Hepatocyte (in vitro differentiated cells): ENCODE results near the gene CPOX. TPM values are rescaled to one million over a fixed set of nuclear protein-coding genes. Genes with fewer than 3 reads are reported as not detected.

Experiments
- DNase-seq: peaks from one replicate; pipeline ENCODE4 v3.0.0-alpha.2; 2016; ENCODE audit warnings: low spot score
- H2AFZ ChIP-seq: fragments of 200-600 bp; sonication (generic); 2 replicates; pipeline ENCODE4 v1.6.0; 2016; ENCODE audit warnings: antibody characterized with exemption, mild to moderate bottlenecking
- H3K27ac ChIP-seq: fragments of 200-600 bp; sonication (generic); 2 replicates; pipeline ENCODE4 v1.5.1; 2016; ENCODE audit warnings: mild to moderate bottlenecking
- H3K27me3 ChIP-seq: fragments of 200-600 bp; sonication (generic); 2 replicates; pipeline ENCODE4 v1.6.1; 2016
- H3K36me3 ChIP-seq: fragments of 200-600 bp; sonication (generic); replicated peaks from 2 replicates; pipeline ENCODE4 v1.5.1; 2016; ENCODE audit warnings: low read depth; ENCODE audit not compliant: insufficient read depth
- H3K4me1 ChIP-seq: fragments of 200-600 bp; sonication (generic); 2 replicates; pipeline ENCODE4 v1.5.1; 2016; ENCODE audit warnings: mild to moderate bottlenecking, moderate library complexity; ENCODE audit not compliant: insufficient read depth
- H3K4me2 ChIP-seq: fragments of 200-600 bp; sonication (generic); 2 replicates; pipeline ENCODE4 v1.6.0; 2016
- H3K4me3 ChIP-seq: fragments of 200-600 bp; sonication (generic); 2 replicates; pipeline ENCODE4 v1.5.1; 2016; ENCODE audit warnings: mild to moderate bottlenecking
- H3K79me2 ChIP-seq: fragments of 200-600 bp; sonication (generic); 2 replicates; pipeline ENCODE4 v1.6.0; 2017; ENCODE audit warnings: mild to moderate bottlenecking
- H3K9me2 ChIP-seq: fragments of 200-600 bp; sonication (generic); replicated peaks from 2 replicates; pipeline ENCODE4 v1.6.0; 2017; ENCODE audit warnings: mild to moderate bottlenecking; ENCODE audit not compliant: insufficient read depth
- H3K9me3 ChIP-seq: fragments of 200-600 bp; sonication (generic); 2 replicates; pipeline ENCODE4 v1.5.1; 2016; ENCODE audit warnings: low read depth, mild to moderate bottlenecking
- H4K20me1 ChIP-seq: fragments of 200-600 bp; sonication (generic); 2 replicates; pipeline ENCODE4 v1.6.0; 2016; ENCODE audit warnings: mild to moderate bottlenecking; ENCODE audit not compliant: insufficient read depth, poor library complexity, severe bottlenecking
- EZH2 ChIP-seq: fragments of 200-600 bp; sonication (generic); IDR thresholded peaks from 2 replicates; pipeline ENCODE4 v1.6.1; 2016; ENCODE audit warnings: antibody characterized with exemption, mild to moderate bottlenecking, borderline replicate concordance
- EZH2phosphoT487 ChIP-seq: fragments of 200-600 bp; sonication (generic); IDR thresholded peaks from one replicate; pipeline ENCODE4 v1.6.1; 2018; ENCODE audit warnings: antibody characterized with exemption, mild to moderate bottlenecking, low read depth, moderate library complexity; ENCODE audit not compliant: unreplicated experiment, severe bottlenecking
- WGBS: methylation state at CpG from one replicate; pipeline ENCODE4 v1.1.6; 2016; ENCODE audit warnings: low lambda C conversion rate; ENCODE audit errors: missing lambda C conversion rate; 5-methylcytosine and 5-hydroxymethylcytosine counted together
- polyA plus RNA-seq: library from polyadenylated mRNA; unstranded; fragments of >200 nt; fragmentation: Nextera tagmentation; extraction: Ambion mirVana; gene quantifications from 2 replicates; pipeline ENCODE4 v1.2.1, GENCODE V29; 2016
- total RNA-seq: library from RNA; depleted of rRNA; stranded (reverse); fragments of >200 nt; gene quantifications from 2 replicates; pipeline ENCODE4 v1.2.3, GENCODE V29; 2014
- TF ChIP-seq, protein P1 (sequence below): fragments of 200-600 bp; sonication (generic); IDR thresholded peaks from 2 replicates; pipeline ENCODE4 v1.5.1; 2016; ENCODE audit warnings: antibody characterized with exemption, mild to moderate bottlenecking; ENCODE audit not compliant: poor library complexity

CPOX gene
- total and polyA plus RNA-seq, 2 experiments from 2014 or later: 14.3 to 30.1 TPM

GRCh38 chr3:98608029-98608428 is 14.6 kb upstream of the CPOX start:
- Histone ChIP-seq H2AFZ (no peak overlapping the region), H3K79me2 (no peaks in the 10 kb centered on the region), H3K36me3 (no peaks in the 10 kb centered on the region), H3K4me2 (no peak overlapping the region), H3K4me3 (no peak overlapping the region), H3K9me2 (no peaks in the 10 kb centered on the region), H3K9me3 (no peaks in the 10 kb centered on the region), H4K20me1 (no peaks in the 10 kb centered on the region), H3K4me1 (no peaks in the 10 kb centered on the region), H3K27me3 (no peaks in the 10 kb centered on the region), H3K27ac (no peak overlapping the region)
- 83% methylated on average over 2 of the region's 2 CpGs for WGBS
- DNase-seq: no peak
- TF ChIP-seq EZH2phosphoT487 (no peak), EZH2 (no peak)
- TF ChIP-seq, protein P1, sequence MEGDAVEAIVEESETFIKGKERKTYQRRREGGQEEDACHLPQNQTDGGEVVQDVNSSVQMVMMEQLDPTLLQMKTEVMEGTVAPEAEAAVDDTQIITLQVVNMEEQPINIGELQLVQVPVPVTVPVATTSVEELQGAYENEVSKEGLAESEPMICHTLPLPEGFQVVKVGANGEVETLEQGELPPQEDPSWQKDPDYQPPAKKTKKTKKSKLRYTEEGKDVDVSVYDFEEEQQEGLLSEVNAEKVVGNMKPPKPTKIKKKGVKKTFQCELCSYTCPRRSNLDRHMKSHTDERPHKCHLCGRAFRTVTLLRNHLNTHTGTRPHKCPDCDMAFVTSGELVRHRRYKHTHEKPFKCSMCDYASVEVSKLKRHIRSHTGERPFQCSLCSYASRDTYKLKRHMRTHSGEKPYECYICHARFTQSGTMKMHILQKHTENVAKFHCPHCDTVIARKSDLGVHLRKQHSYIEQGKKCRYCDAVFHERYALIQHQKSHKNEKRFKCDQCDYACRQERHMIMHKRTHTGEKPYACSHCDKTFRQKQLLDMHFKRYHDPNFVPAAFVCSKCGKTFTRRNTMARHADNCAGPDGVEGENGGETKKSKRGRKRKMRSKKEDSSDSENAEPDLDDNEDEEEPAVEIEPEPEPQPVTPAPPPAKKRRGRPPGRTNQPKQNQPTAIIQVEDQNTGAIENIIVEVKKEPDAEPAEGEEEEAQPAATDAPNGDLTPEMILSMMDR: no peak

DNA sequence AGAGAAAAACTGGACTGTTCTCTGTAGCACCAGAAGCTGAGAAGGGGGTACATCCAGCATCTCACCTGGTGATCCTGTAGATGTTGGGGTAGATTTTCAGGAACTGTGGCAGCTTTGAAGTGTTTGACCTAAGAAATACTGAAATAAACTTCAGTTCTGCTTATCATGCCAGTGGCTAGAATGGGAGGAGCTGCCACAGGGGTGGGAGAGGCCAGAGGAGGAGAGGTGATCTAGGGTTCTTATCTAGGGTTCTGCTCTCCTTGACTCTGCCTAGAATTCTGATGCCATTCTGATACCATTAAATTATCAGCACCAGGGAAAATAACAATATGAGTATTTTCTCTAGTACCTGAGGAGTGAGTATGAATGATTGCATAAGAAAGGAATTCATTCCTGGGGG is 10.2 kb upstream of the CPOX start:
- H4K20me1 ChIP-seq: no peaks in the 10 kb centered on the region
- H3K27me3 ChIP-seq: no peaks in the 10 kb centered on the region
- H3K4me3 ChIP-seq: no peak overlapping the region
- H3K79me2 ChIP-seq: no peaks in the 10 kb centered on the region
- no peaks in the 10 kb centered on the region for H3K36me3 ChIP-seq
- H2AFZ ChIP-seq: no peak overlapping the region
- H3K9me2 ChIP-seq: no peaks in the 10 kb centered on the region
- no peak for DNase-seq
- no peaks in the 10 kb centered on the region for H3K9me3 ChIP-seq
- H3K4me2 ChIP-seq: no peak overlapping the region
- no peaks in the 10 kb centered on the region for H3K4me1 ChIP-seq
- no peak overlapping the region for H3K27ac ChIP-seq
- TF ChIP-seq EZH2: no peak

DNA sequence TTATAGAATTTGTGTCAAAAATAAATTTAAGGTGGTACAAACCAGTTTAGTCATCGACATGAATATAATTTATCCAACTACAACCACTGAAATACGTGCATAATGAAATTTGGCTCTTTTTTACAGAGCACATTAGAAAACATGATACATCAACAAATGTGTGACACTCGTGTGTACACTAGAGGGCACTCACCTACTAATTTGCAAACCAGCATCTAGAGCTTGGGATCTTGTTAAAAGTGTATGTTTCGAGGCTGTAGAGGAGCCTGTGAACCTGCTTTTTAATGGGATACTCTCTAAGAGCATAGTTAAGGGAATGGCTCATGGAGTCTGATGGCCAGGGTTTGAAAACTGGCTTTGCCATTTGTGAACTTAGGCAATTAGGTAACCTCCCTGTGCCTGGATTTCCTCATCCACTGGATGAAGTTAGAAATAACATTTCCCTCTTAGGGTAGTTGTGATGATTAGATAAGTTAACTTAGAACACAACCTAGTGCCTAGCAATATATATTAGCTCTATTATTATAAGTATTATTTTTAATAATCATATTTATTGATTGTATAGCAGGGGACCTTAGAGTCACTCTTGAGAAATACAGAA is 8.8 kb upstream of the CPOX start:
- 10% methylated on average over 4 of the region's 4 CpGs for WGBS
- H3K79me2 ChIP-seq: no peaks in the 10 kb centered on the region
- H3K4me1 ChIP-seq: no peaks in the 10 kb centered on the region
- H3K9me3 ChIP-seq: no peaks in the 10 kb centered on the region
- no peak overlapping the region for H2AFZ ChIP-seq
- H3K27me3 ChIP-seq: no peaks in the 10 kb centered on the region
- no peaks in the 10 kb centered on the region for H4K20me1 ChIP-seq
- H3K4me2 ChIP-seq: no peak overlapping the region
- H3K27ac ChIP-seq: no peak overlapping the region
- no peak overlapping the region for H3K4me3 ChIP-seq
- no peaks in the 10 kb centered on the region for H3K9me2 ChIP-seq
- DNase-seq: peak; percentile 75
- H3K36me3 ChIP-seq: no peaks in the 10 kb centered on the region
- no peak for TF ChIP-seq EZH2phosphoT487
- TF ChIP-seq, protein P1: peak; percentile 89

DNA sequence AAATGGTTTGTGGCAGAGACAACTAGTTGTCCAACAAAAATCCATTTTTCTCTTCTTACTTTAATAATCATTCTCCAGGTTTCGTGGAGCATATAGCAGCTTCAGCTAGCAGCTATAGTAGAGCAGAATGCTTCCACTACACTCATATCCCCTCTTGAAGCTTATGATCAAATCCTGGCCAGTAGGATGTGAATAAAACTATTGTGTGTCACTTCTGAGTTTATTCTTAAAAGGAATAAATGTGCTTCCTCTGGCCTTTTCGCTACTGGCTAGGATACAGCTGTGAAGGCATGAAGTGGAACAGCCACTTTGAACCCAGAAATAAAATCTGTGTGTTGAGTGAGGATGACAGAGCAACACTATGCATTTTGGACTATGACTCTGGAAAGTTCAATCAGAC is 7.8 kb upstream of the CPOX start:
- H3K36me3 ChIP-seq: no peaks in the 10 kb centered on the region
- no peak overlapping the region for H3K27ac ChIP-seq
- H2AFZ ChIP-seq: no peak overlapping the region
- H3K4me1 ChIP-seq: no peaks in the 10 kb centered on the region
- no peaks in the 10 kb centered on the region for H3K27me3 ChIP-seq
- H3K4me2 ChIP-seq: no peak overlapping the region
- WGBS: 89% methylated on average over 2 of the region's 2 CpGs
- no peaks in the 10 kb centered on the region for H4K20me1 ChIP-seq
- no peaks in the 10 kb centered on the region for H3K9me3 ChIP-seq
- H3K79me2 ChIP-seq: no peaks in the 10 kb centered on the region
- TF ChIP-seq, protein P1: no peak
- TF ChIP-seq EZH2 (no peak), EZH2phosphoT487 (no peak)
- no peaks in the 10 kb centered on the region for H3K9me2 ChIP-seq
- DNase-seq: no peak
- no peak overlapping the region for H3K4me3 ChIP-seq
